ENCODE data around the gene GTF2H4.

GRCh38 chr6:30944051-30944450, 36.0 kb downstream of the GTF2H4 start:
- no peak for TF ChIP-seq ASH2L (IDR thresholded peaks at IDR 0.05; ENCODE audit: borderline replicate concordance, low read depth)
- TF ChIP-seq CTCF (IDR thresholded peaks at IDR 0.05 in 2 of 3, conservative IDR thresholded peaks at IDR 0.05 in 1 of 3; ENCODE audit: control insufficient read depth in 2 of 3, extremely low read depth in 1 of 3, insufficient read depth in 1 of 3, low read depth in 3 of 3, low read length in 3 of 3), result no peak
- TF ChIP-seq EED (IDR thresholded peaks at IDR 0.05; ENCODE audit: low read depth), result no peak
- no peak for TF ChIP-seq ZBTB11 (CRISPR knock-in tag; IDR thresholded peaks at IDR 0.05)
- no peak for TF ChIP-seq POLR2AphosphoS5 (IDR thresholded peaks at IDR 0.05; ENCODE audit: low read length)
- no peak for TF ChIP-seq PML (IDR thresholded peaks at IDR 0.05; ENCODE audit: low read length)
- TF ChIP-seq POLR2A (IDR thresholded peaks at IDR 0.05; ENCODE audit: low read depth, low read length), result no peak
- TF ChIP-seq YY1 (IDR thresholded peaks at IDR 0.05; ENCODE audit: low read depth, low read length), result no peak
- TF ChIP-seq E2F4 (IDR thresholded peaks at IDR 0.05; ENCODE audit: low read depth, low read length), result no peak
- TF ChIP-seq JUND (IDR thresholded peaks at IDR 0.05; ENCODE audit: low read depth, low read length), result no peak
- no peak for TF ChIP-seq MXI1 (IDR thresholded peaks at IDR 0.05; ENCODE audit: low read depth, low read length)
- no peak for TF ChIP-seq HDAC6 (IDR thresholded peaks at IDR 0.05; ENCODE audit: unreplicated experiment)
